Psoas muscle (tissue), 8 donors: ENCODE results near the gene TADA2A. TPM values are rescaled to one million over a fixed set of nuclear protein-coding genes. Genes with fewer than 3 reads are reported as not detected.
A peak's percentile ranks its signal among the peaks of the same experiment; 100 is the strongest.

ENCODE experiments used
- ATAC-seq, 4 donors: fragments of 200-7000 bp; cut with Tn5 transposase; one replicate each; pipeline ENCODE4 v1.9.1; 2020; ENCODE audit warnings: moderate library complexity in 3 of 4, mild to moderate bottlenecking in 2 of 4
- DNase-seq, 2 donors: peaks; one replicate each; pipeline ENCODE4 v3.0.0-alpha.2; 2020
- H3K27ac ChIP-seq: fragments of 200-600 bp; one replicate; pipeline ENCODE4 v1.8.0; 2022
- H3K27me3 ChIP-seq, 3 donors: fragments of 200-600 bp in 1 of 3; one replicate each; pipeline versions ENCODE4 v1.6.1 to v1.8.0; 2013 to 2022; ENCODE audit warnings: low read length in 2 of 3, mild to moderate bottlenecking in 2 of 3, moderate library complexity in 1 of 3; ENCODE audit not compliant: insufficient read depth in 3 of 3
- H3K36me3 ChIP-seq, 2 donors: fragments of 200-600 bp in 1 of 2; one replicate each; pipeline versions ENCODE4 v1.6.1 to v1.8.0; 2013 to 2022; ENCODE audit warnings: low read depth in 1 of 2, mild to moderate bottlenecking in 1 of 2, moderate library complexity in 1 of 2; ENCODE audit not compliant: insufficient read depth in 1 of 2
- H3K4me1 ChIP-seq: fragments of 200-600 bp; one replicate; pipeline ENCODE4 v1.8.0; 2022
- H3K4me3 ChIP-seq: fragments of 200-600 bp; one replicate; pipeline ENCODE4 v1.8.0; 2022; ENCODE audit warnings: mild to moderate bottlenecking
- H3K9me3 ChIP-seq: fragments of 200-600 bp; one replicate; pipeline ENCODE4 v1.8.0; 2022
- CTCF ChIP-seq: fragments of 200-600 bp; IDR thresholded peaks from one replicate; pipeline ENCODE4 v1.8.0; 2022; ENCODE audit warnings: antibody characterized with exemption
- WGBS, 3 donors: extraction: QIAGEN DNeasy Blood & Tissue Kit; methylation state at CpG; one replicate each; pipeline versions ENCODE4 v1.1.6 to v1.1.7; 2013; 5-methylcytosine and 5-hydroxymethylcytosine counted together
- intact Hi-C, 2 donors: fragments of 100-400 bp; cut with DNase I; formaldehyde crosslinking; loops; one replicate each; pipeline versions ENCODE4 v1.11.0 to v1.14.2; 2022
- polyA plus RNA-seq, 3 donors: library from polyadenylated mRNA; stranded (reverse); fragments of 200-250 nt; gene quantifications; one replicate each; pipeline ENCODE4 v1.2.3, GENCODE V29; 2013
- total RNA-seq, 4 donors: library from RNA; stranded (reverse); fragmentation: NEBNext Ultra II Directional in 2 of 4; extraction: Animal tissue kit (Norgen Biotek cat#: 25700) in 2 of 4; gene quantifications; one replicate each; pipeline versions ENCODE4 v1.2.1 to v1.2.4, GENCODE V29; 2021 to 2023
- donor health status: healthy with polysubstance abuse.
- donor health status: DM: no; HTN: no; CAD: no; lungs with moderate emphysema.
- donor health status: Bipolar disorder and iron deficiency.
- donor health status: healthy.
- donor health status: DM: yes; HTN: yes; CAD: no.
- donor health status: DM: no; HTN: no; CAD: no.
- donor health status: DM: no; HTN: no; CAD: no.
- donor health status: DM: yes; HTN: yes; CAD: no.

TADA2A gene
- total and polyA plus RNA-seq, 7 donors, result 8.5 to 23.7 (median 11.3) TPM

GRCh38 chr17:37359682-37360188 is 47.0 kb upstream of the TADA2A start:
- no peaks in the 10 kb centered on the region for H3K27me3 ChIP-seq
- WGBS, 3 donors, result 4 to 7% (median 5%) methylated on average over 18 of the region's 18 CpGs
- H3K4me1 ChIP-seq, result peaks cover 18% of the 10 kb centered on the region
- no peaks in the 10 kb centered on the region for H3K9me3 ChIP-seq
- no peaks in the 10 kb centered on the region for H3K36me3 ChIP-seq
- intact Hi-C loops, result loop anchor here (5.0 kb wide), 1 partner anchor 48 kb away; the partner anchor contains the start of genes ACACA (in 2 of the 2) and TADA2A (in 2 of the 2)
- H3K27ac ChIP-seq, result peak overlapping the region; percentile 90
- TF ChIP-seq CTCF, result no peak
- peak in 2 of 4 donors; percentile 4 to 5 for ATAC-seq
- no peak for DNase-seq
- peak overlapping the region; percentile 86 for H3K4me3 ChIP-seq

- Histone ChIP-seq H3K27ac (peak overlapping the region; percentile 90), H3K4me1 (peaks cover 18% of the 10 kb centered on the region), H3K36me3 (no peaks in the 10 kb centered on the region), H3K27me3 (no peaks in the 10 kb centered on the region), H3K9me3 (no peaks in the 10 kb centered on the region), H3K4me3 (no peak overlapping the region)
- no peak for DNase-seq
- ATAC-seq, result no peak
- 84 to 93% (median 91%) methylated on average over 3 of the region's 3 CpGs for WGBS, 3 donors
- no peak for TF ChIP-seq CTCF
- intact Hi-C loops, result no loop called here
These were observed 46.1 kb upstream of the TADA2A start for GRCh38 chr17:37360632-37361031.

- intact Hi-C loops, result no loop called here
- Histone ChIP-seq H3K27ac (no peak overlapping the region), H3K4me3 (no peak overlapping the region), H3K4me1 (peaks cover 18% of the 10 kb centered on the region), H3K36me3 (no peaks in the 10 kb centered on the region), H3K9me3 (no peaks in the 10 kb centered on the region), H3K27me3 (no peaks in the 10 kb centered on the region)
- no peak for DNase-seq
- TF ChIP-seq CTCF, result no peak
- no peak for ATAC-seq
- 92 to 93% (median 93%) methylated on average over 4 of the region's 4 CpGs for WGBS, 3 donors
These were observed 45.1 kb upstream of the TADA2A start for GRCh38 chr17:37361543-37361942.

GRCh38 chr17:37365589-37365988 is 41.1 kb upstream of the TADA2A start:
- Histone ChIP-seq H3K4me3 (no peak overlapping the region), H3K4me1 (no peaks in the 10 kb centered on the region), H3K27ac (no peak overlapping the region), H3K27me3 (no peaks in the 10 kb centered on the region), H3K9me3 (no peaks in the 10 kb centered on the region), H3K36me3 (no peaks in the 10 kb centered on the region)
- 81 to 89% (median 82%) methylated on average over 1 of the region's 1 CpG for WGBS, 3 donors
- no peak for DNase-seq
- ATAC-seq, result no peak
- intact Hi-C loops, result no loop called here
- no peak for TF ChIP-seq CTCF

- no peak overlapping the region for H3K27ac ChIP-seq
- DNase-seq, result no peak
- no peaks in the 10 kb centered on the region for H3K9me3 ChIP-seq
- no peak overlapping the region for H3K4me3 ChIP-seq
- no peaks in the 10 kb centered on the region for H3K4me1 ChIP-seq
- TF ChIP-seq CTCF, result no peak
- no peaks in the 10 kb centered on the region for H3K27me3 ChIP-seq
- ATAC-seq, result peak; percentile 30 to 62 (median 46)
- intact Hi-C loops, result no loop called here
- 68 to 77% (median 74%) methylated on average over 3 of the region's 3 CpGs for WGBS, 3 donors
- no peaks in the 10 kb centered on the region for H3K36me3 ChIP-seq
These were observed 38.1 kb upstream of the TADA2A start for GRCh38 chr17:37368577-37368976.
